ENCODE results near the gene AWAT1. TPM values are rescaled to one million over a fixed set of nuclear protein-coding genes. Genes with fewer than 3 reads are reported as not detected.

Gene AWAT1
- total RNA-seq, 4 donors from 2014 or later = 0.46 to 6.2 (median 1.7) TPM

DNA sequence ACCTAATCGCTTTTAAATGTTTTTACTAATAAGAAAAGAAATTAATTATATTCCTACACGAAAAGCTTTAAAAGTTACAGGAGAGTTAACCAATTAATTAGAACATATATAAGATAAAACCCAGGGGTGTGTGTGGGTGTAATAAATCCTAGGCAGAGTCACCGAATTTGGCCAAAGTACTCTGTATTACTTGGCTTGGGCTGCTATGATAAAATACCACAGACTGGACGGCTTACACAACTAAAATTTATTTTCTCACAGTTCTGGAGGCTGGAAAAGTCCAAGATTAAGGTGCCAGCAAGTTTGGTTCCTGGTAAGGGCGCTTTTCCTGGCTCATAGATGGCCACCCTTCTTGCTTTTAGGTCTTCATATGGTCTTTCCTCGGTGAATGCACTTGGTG, 10.4 kb downstream of the AWAT1 start:
- H3K4me3 ChIP-seq (ENCODE audit: low read depth, poor library complexity, severe bottlenecking) = no peak overlapping the region
- no peak for TF ChIP-seq POLR2A (IDR thresholded peaks at IDR 0.05)
- TF ChIP-seq, protein P1, sequence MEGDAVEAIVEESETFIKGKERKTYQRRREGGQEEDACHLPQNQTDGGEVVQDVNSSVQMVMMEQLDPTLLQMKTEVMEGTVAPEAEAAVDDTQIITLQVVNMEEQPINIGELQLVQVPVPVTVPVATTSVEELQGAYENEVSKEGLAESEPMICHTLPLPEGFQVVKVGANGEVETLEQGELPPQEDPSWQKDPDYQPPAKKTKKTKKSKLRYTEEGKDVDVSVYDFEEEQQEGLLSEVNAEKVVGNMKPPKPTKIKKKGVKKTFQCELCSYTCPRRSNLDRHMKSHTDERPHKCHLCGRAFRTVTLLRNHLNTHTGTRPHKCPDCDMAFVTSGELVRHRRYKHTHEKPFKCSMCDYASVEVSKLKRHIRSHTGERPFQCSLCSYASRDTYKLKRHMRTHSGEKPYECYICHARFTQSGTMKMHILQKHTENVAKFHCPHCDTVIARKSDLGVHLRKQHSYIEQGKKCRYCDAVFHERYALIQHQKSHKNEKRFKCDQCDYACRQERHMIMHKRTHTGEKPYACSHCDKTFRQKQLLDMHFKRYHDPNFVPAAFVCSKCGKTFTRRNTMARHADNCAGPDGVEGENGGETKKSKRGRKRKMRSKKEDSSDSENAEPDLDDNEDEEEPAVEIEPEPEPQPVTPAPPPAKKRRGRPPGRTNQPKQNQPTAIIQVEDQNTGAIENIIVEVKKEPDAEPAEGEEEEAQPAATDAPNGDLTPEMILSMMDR (IDR thresholded peaks at IDR 0.05) = no peak
- intact Hi-C loops (cut with DNase I; ENCODE audit: low total_unique reads) = no loop called here
- 75 to 82% methylated on average over 6 of the region's 6 CpGs for WGBS, 2 donors
- no peak for DNase-seq (ENCODE audit: low spot score in 2 of 2)

DNA sequence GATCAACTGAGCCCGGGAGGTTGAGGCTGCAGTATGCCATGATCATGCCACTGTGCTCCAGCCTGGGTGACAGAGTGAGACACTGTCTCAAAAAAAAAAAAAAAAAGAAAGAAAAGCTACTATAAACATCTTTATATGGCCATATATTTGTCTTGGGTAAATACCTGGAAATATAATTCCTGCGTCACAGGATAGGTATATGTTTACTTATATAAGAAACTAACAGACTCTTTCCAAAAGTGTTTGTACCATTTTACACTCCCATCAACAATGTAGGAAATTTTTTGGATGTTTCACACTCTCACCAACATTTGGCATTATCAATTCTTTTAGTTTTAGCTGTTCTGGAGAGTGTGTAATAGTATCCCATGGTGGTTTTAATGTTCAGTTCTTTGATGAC, 12.8 kb downstream of the AWAT1 start:
- intact Hi-C loops (cut with DNase I; ENCODE audit: low total_unique reads) = no loop called here
- TF ChIP-seq, protein P1 (IDR thresholded peaks at IDR 0.05) = no peak
- TF ChIP-seq POLR2A (IDR thresholded peaks at IDR 0.05) = no peak
- H3K4me3 ChIP-seq (ENCODE audit: low read depth, poor library complexity, severe bottlenecking) = no peak overlapping the region
- no peak for DNase-seq (ENCODE audit: low spot score in 2 of 2)
- WGBS, 2 donors = 85 to 100% methylated on average over 2 of the region's 2 CpGs

DNA sequence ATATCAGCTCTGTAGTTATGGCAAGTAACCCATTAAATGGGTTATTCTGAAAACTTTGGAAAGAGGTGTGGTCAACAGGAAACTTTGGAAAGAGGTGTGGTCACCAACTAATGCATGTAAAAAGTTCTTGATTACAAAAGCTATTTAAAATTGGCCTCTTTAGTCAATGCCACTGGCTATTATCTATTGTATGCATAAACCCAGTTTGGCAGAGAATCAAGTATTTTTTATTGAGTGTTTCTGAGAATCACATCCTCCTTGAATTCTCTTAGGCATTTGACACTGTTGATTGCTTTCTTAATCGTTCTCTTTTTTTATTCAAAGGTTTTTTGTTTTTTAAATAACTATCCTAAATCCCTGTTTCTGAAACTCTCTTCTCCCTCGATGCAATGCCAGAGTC, 18.0 kb downstream of the AWAT1 start:
- 47 to 68% methylated on average over 2 of the region's 2 CpGs for WGBS, 2 donors
- H3K4me3 ChIP-seq (ENCODE audit: low read depth, poor library complexity, severe bottlenecking) = no peak overlapping the region
- TF ChIP-seq POLR2A (IDR thresholded peaks at IDR 0.05) = no peak
- TF ChIP-seq, protein P1 (IDR thresholded peaks at IDR 0.05) = no peak
- intact Hi-C loops (cut with DNase I; ENCODE audit: low total_unique reads) = no loop called here
- no peak for DNase-seq (ENCODE audit: low spot score in 2 of 2)

DNA sequence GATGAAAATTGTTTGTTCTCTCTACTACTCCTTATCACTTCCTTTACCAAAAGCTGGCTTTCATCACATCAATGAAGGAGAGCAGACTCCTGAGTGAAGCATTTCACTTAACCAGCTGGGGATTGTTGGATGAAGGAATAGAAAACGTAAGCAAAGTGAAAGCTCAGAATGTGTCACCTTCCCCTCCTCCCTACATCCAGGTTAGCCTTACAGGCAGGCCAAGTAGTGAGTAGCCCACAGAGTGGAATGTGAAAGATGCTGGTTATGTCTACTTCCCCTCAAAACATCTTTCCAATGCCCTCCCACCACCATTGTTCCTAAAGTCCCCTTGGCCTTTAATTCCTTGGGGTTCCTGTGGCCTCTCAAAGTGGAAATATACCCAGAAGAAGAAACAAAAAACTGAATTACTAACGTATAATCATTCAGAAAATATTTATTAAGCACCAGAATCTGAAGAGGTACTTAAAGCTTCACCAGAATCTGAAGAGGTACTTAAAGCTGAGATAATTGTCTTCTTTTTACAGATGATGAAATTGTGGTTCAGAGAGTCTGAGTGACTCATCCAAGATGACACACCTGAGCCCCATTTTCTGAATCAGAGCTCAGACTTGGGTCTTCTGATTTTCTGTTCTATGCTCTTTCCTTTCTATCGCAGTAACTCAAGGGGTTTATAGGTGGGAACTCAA, 19.1 kb downstream of the AWAT1 start:
- WGBS, 2 donors = 70 to 81% methylated on average over 3 of the region's 3 CpGs
- TF ChIP-seq POLR2A (IDR thresholded peaks at IDR 0.05) = no peak
- TF ChIP-seq, protein P1 (IDR thresholded peaks at IDR 0.05) = no peak
- intact Hi-C loops (cut with DNase I; ENCODE audit: low total_unique reads) = no loop called here
- H3K4me3 ChIP-seq (ENCODE audit: low read depth, poor library complexity, severe bottlenecking) = no peak overlapping the region
- no peak for DNase-seq (ENCODE audit: low spot score in 2 of 2)

DNA sequence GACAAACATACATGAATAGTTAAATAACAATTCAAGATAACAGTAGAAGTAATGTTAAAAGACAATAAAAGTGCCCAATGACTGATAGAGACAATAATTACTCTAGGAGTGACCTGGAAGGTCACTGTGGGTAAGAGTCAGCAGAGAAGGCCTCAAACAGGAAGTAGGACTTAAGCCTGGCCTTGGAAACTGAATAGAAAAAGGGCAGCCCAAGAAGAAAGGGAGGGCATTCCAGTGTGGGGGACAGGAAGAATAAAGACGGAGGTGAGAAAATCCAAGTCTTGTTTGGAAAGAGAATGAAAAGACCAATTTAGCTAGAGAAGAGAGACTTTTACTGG, 19.6 kb downstream of the AWAT1 start:
- TF ChIP-seq, protein P1 (IDR thresholded peaks at IDR 0.05) = no peak
- no peak for TF ChIP-seq POLR2A (IDR thresholded peaks at IDR 0.05)
- WGBS, 2 donors = 74 to 79% methylated on average over 1 of the region's 1 CpG

DNA sequence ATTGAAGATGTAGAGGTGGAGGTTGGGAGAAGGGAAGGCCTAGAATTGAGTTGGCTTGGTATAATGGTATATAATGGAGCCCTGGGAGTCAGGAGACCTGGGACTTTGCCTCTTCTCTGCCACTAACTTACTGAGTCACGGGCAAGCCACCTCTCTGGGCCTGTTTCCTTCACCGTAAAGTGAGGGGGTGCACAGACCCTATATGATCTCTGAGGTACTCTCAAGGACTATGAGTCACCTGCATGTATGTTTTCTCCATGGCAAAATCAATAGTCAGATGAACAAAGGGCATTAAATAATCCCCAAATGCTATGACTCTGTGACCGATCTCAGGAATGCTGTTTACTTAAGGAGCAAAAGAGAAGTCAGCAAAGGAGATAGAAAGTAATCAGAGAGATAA, 20.5 kb downstream of the AWAT1 start:
- DNase-seq (ENCODE audit: low spot score in 2 of 2) = no peak
- intact Hi-C loops (cut with DNase I; ENCODE audit: low total_unique reads) = no loop called here
- TF ChIP-seq POLR2A (IDR thresholded peaks at IDR 0.05) = no peak
- TF ChIP-seq, protein P1 (IDR thresholded peaks at IDR 0.05) = no peak
- WGBS, 2 donors = 87 to 100% methylated on average over 3 of the region's 3 CpGs
- H3K4me3 ChIP-seq (ENCODE audit: low read depth, poor library complexity, severe bottlenecking) = no peak overlapping the region

More for the DNA sequence above, 19.6 kb downstream of the AWAT1 start:
- intact Hi-C loops (cut with DNase I; ENCODE audit: low total_unique reads) = no loop called here
- no peak for DNase-seq (ENCODE audit: low spot score in 2 of 2)
- no peak overlapping the region for H3K4me3 ChIP-seq (ENCODE audit: low read depth, poor library complexity, severe bottlenecking)

Measured in lower leg skin (tissue), 4 donors.